IMR-90 (cell line): ENCODE results near the gene PDE8B. TPM values are rescaled to one million over a fixed set of nuclear protein-coding genes. Genes with fewer than 3 reads are reported as not detected.

Experiments used
- ATAC-seq: fragments of 200-7000 bp; cut with Tn5 transposase; 2 replicates; pipeline ENCODE4 v1.9.1; 2020; ENCODE audit warnings: low read depth, mild to moderate bottlenecking, moderate library complexity
- BruUV-seq: library from RNA; stranded (reverse); fragments of 400-500 nt; replicated peaks from 2 replicates; lab custom pipeline; 2021; lab: Mats Ljungman, UMichigan
- CTCF ChIA-PET: fragments of 300-600 bp; formaldehyde crosslinking; extraction: SDS; loops from one replicate; lab custom pipeline; 2021; ENCODE audit warnings: antibody characterized with exemption; lab: Yijun Ruan, JAX
- POLR2A ChIA-PET: fragments of 300-600 bp; sonication (Branson Sonifier 250); formaldehyde crosslinking; loops from one replicate; lab custom pipeline; 2022; ENCODE audit warnings: antibody characterized with exemption; ENCODE audit not compliant: unreplicated experiment; lab: Charles Lee
- DNase-seq: peaks from one replicate; pipeline ENCODE4 v3.0.0; 2013
- H2AFZ ChIP-seq: replicated peaks from 2 replicates; pipeline ENCODE3; 2013; ENCODE audit warnings: low read length, mild to moderate bottlenecking; ENCODE audit not compliant: poor library complexity
- H2AK5ac ChIP-seq: 2 replicates; pipeline ENCODE4 v1.6.1; 2013; ENCODE audit warnings: low read depth, low read length, inconsistent platforms
- H2AK9ac ChIP-seq: replicated peaks from 2 replicates; pipeline ENCODE3; 2013; ENCODE audit warnings: mild to moderate bottlenecking, low read depth, low read length, moderate library complexity; ENCODE audit not compliant: poor library complexity
- H2BK120ac ChIP-seq: 2 replicates; pipeline ENCODE4 v1.6.1; 2013; ENCODE audit warnings: low read depth, low read length, inconsistent platforms
- H2BK15ac ChIP-seq: 3 replicates; pipeline ENCODE4 v1.6.1; 2013; ENCODE audit warnings: low read depth, low read length, inconsistent platforms
- H2BK20ac ChIP-seq: 2 replicates; pipeline ENCODE4 v1.6.1; 2013; ENCODE audit warnings: low read depth, mild to moderate bottlenecking, inconsistent platforms, low read length, moderate library complexity
- H2BK5ac ChIP-seq: 2 replicates; pipeline ENCODE4 v1.6.1; 2013; ENCODE audit warnings: mild to moderate bottlenecking, low read depth, low read length, inconsistent platforms; ENCODE audit not compliant: poor library complexity, severe bottlenecking
- H3K14ac ChIP-seq: replicated peaks from 2 replicates; pipeline ENCODE4 v1.6.1; 2013; ENCODE audit warnings: low read depth, low read length, inconsistent platforms
- H3K18ac ChIP-seq: 2 replicates; pipeline ENCODE4 v1.6.1; 2013; ENCODE audit warnings: low read depth, low read length, control low read depth
- H3K23ac ChIP-seq: 2 replicates; pipeline ENCODE4 v1.6.1; 2013; ENCODE audit warnings: low read depth, low read length, inconsistent platforms
- H3K27ac ChIP-seq: 2 replicates; pipeline ENCODE4 v1.5.1; 2013; ENCODE audit warnings: mild to moderate bottlenecking, control low read depth, low read length; ENCODE audit not compliant: insufficient read depth
- H3K27me3 ChIP-seq: 2 replicates; pipeline ENCODE4 v1.6.1; 2013; ENCODE audit warnings: low read length; ENCODE audit not compliant: control insufficient read depth, insufficient read depth
- H3K36me3 ChIP-seq: 2 replicates; pipeline ENCODE4 v1.6.1; 2013; ENCODE audit warnings: low read length, mixed read lengths; ENCODE audit not compliant: control insufficient read depth, insufficient read depth
- H3K4ac ChIP-seq: 2 replicates; pipeline ENCODE4 v1.6.1; 2013; ENCODE audit warnings: low read depth, low read length, inconsistent platforms
- H3K4me1 ChIP-seq: 2 replicates; pipeline ENCODE4 v1.6.1; 2013; ENCODE audit warnings: low read length, mixed read lengths; ENCODE audit not compliant: control insufficient read depth, insufficient read depth
- H3K4me2 ChIP-seq: 2 replicates; pipeline ENCODE4 v1.6.1; 2013; ENCODE audit warnings: low read depth, mild to moderate bottlenecking, control low read depth, low read length, moderate library complexity
- H3K4me3 ChIP-seq: 2 replicates; pipeline ENCODE4 v1.5.1; 2013; ENCODE audit warnings: low read depth, mild to moderate bottlenecking, control low read depth, low read length, moderate library complexity; ENCODE audit not compliant: insufficient read depth
- H3K56ac ChIP-seq: 2 replicates; pipeline ENCODE4 v1.6.1; 2013; ENCODE audit warnings: low read length, inconsistent platforms; ENCODE audit not compliant: insufficient read depth; ENCODE audit errors: extremely low read depth
- H3K79me1 ChIP-seq, 2 experiments: 2 replicates each; pipeline ENCODE4 v1.6.1; 2013; ENCODE audit warnings: low read length in 2 of 2, inconsistent platforms in 1 of 2, low read depth in 1 of 2
- H3K9ac ChIP-seq: 2 replicates; pipeline ENCODE4 v1.6.1; 2013; ENCODE audit warnings: low read depth, low read length, control low read depth
- H3K9me1 ChIP-seq: 2 replicates; pipeline ENCODE4 v1.6.1; 2013; ENCODE audit warnings: low read length, inconsistent platforms; ENCODE audit not compliant: insufficient read depth
- H3K9me3 ChIP-seq: 2 replicates; pipeline ENCODE4 v1.6.1; 2013; ENCODE audit warnings: low read length; ENCODE audit not compliant: control insufficient read depth, insufficient read depth
- H4K20me1 ChIP-seq: 2 replicates; pipeline ENCODE4 v1.6.1; 2013; ENCODE audit warnings: low read length, inconsistent platforms; ENCODE audit not compliant: insufficient read depth
- H4K5ac ChIP-seq: 2 replicates; pipeline ENCODE4 v1.6.1; 2013; ENCODE audit warnings: mild to moderate bottlenecking, low read depth, low read length, control low read depth
- H4K8ac ChIP-seq, 2 experiments: 2 replicates each; pipeline ENCODE4 v1.6.1; 2013; ENCODE audit warnings: low read depth in 2 of 2, low read length in 2 of 2, control low read depth in 1 of 2, inconsistent platforms in 1 of 2
- H4K91ac ChIP-seq: 2 replicates; pipeline ENCODE4 v1.6.1; 2013; ENCODE audit warnings: low read depth, low read length, inconsistent platforms; ENCODE audit not compliant: insufficient read depth
- BHLHE40 ChIP-seq: fragments of 150-350 bp; IDR thresholded peaks from 2 replicates; pipeline ENCODE4 v1.6.1; 2016; ENCODE audit warnings: mild to moderate bottlenecking, low read depth, low read length
- CEBPB ChIP-seq: IDR thresholded peaks from 2 replicates; pipeline ENCODE4 v1.6.1; 2012; ENCODE audit warnings: low read depth, low read length, improper control_type of control experiment
- CHD1 ChIP-seq: IDR thresholded peaks from 2 replicates; pipeline ENCODE4 v1.6.1; 2012; ENCODE audit warnings: low read depth, low read length, improper control_type of control experiment
- CTCF ChIP-seq: conservative IDR thresholded peaks from 2 replicates; pipeline ENCODE4 v1.5.1; 2012; ENCODE audit warnings: mild to moderate bottlenecking, low read depth, low read length, improper control_type of control experiment
- ELK1 ChIP-seq: fragments of 150-350 bp; IDR thresholded peaks from 2 replicates; pipeline ENCODE4 v1.6.1; 2016; ENCODE audit warnings: low read depth, mild to moderate bottlenecking, low read length, moderate library complexity, borderline replicate concordance
- FOS ChIP-seq: fragments of 150-350 bp; IDR thresholded peaks from 2 replicates; pipeline ENCODE4 v1.6.1; 2016; ENCODE audit warnings: low read depth, low read length
- MAFK ChIP-seq: IDR thresholded peaks from 2 replicates; pipeline ENCODE4 v1.6.1; 2012; ENCODE audit warnings: low read depth, low read length, improper control_type of control experiment
- MAZ ChIP-seq: IDR thresholded peaks from 2 replicates; pipeline ENCODE4 v1.6.1; 2012; ENCODE audit warnings: low read depth, mild to moderate bottlenecking, low read length, improper control_type of control experiment, moderate library complexity, borderline replicate concordance
- MXI1 ChIP-seq: IDR thresholded peaks from 2 replicates; pipeline ENCODE4 v1.6.1; 2012; ENCODE audit warnings: low read depth, mild to moderate bottlenecking, low read length, moderate library complexity, borderline replicate concordance
- NFE2L2 ChIP-seq: fragments of 150-350 bp; IDR thresholded peaks from 2 replicates; pipeline ENCODE4 v1.6.1; 2016; ENCODE audit warnings: low read depth, mild to moderate bottlenecking, low read length
- POLR2A ChIP-seq: IDR thresholded peaks from 2 replicates; pipeline ENCODE4 v1.6.1; 2012; ENCODE audit warnings: mild to moderate bottlenecking, low read depth, low read length
- RCOR1 ChIP-seq: IDR thresholded peaks from 2 replicates; pipeline ENCODE4 v1.6.1; 2012; ENCODE audit warnings: mild to moderate bottlenecking, low read length, improper control_type of control experiment; ENCODE audit not compliant: insufficient replicate concordance
- RFX5 ChIP-seq: IDR thresholded peaks from 2 replicates; pipeline ENCODE4 v1.8.0; 2012; ENCODE audit warnings: low read depth, mild to moderate bottlenecking, low read length, moderate library complexity
- SMC3 ChIP-seq: fragments of 150-350 bp; IDR thresholded peaks from 2 replicates; pipeline ENCODE4 v1.6.1; 2016; ENCODE audit warnings: low read depth, mild to moderate bottlenecking, antibody characterized with exemption, low read length, moderate library complexity
- USF2 ChIP-seq: fragments of 150-350 bp; IDR thresholded peaks from 2 replicates; pipeline ENCODE4 v1.6.1; 2017; ENCODE audit warnings: mild to moderate bottlenecking, antibody characterized with exemption, low read length, low read depth
- WGBS, 2 experiments: methylation state at CpG; one replicate each; pipeline versions ENCODE4 v1.1.5 to v1.1.7; 2013; ENCODE audit warnings: missing lambda C conversion rate in 2 of 2; ENCODE audit not compliant: insufficient read length in 1 of 2; ENCODE audit errors: extremely low coverage in 2 of 2; 5-methylcytosine and 5-hydroxymethylcytosine counted together
- dilution Hi-C: fragments of 300-500 bp; cut with HindIII; formaldehyde crosslinking; loops from one replicate; pipeline ENCODE4 v1.14.3; 2018; ENCODE audit warnings: low sequenced_read_pairs; ENCODE audit not compliant: unreplicated experiment
- in situ Hi-C: fragments of 300-500 bp; cut with MboI; formaldehyde crosslinking; loops from 3 replicates; pipeline ENCODE4 v1.14.3; 2019; ENCODE audit warnings: low sequenced_read_pairs, inconsistent platforms, mixed read lengths
- intact Hi-C: fragments of 100-400 bp; cut with micrococcal nuclease; formaldehyde crosslinking; loops from 2 replicates; pipeline ENCODE4 v1.10.0; 2022
- polyA plus RNA-seq, 3 experiments: library from polyadenylated mRNA; depleted of rRNA; stranded (reverse); fragments of >200 nt; gene quantifications; 2 replicates each; pipeline ENCODE4 v1.2.3, GENCODE V29; 2012; ENCODE audit warnings: low replicate concordance in 1 of 3
- total RNA-seq: library from RNA; depleted of rRNA; stranded (reverse); fragments of >200 nt; gene quantifications from 2 replicates; pipeline ENCODE4 v1.2.3, GENCODE V29; 2012

Gene PDE8B
- total and polyA plus RNA-seq, 2 of the 4 experiments (the other 2 are of a cell fraction) = under 0.01 to 0.03 TPM

- H3K18ac ChIP-seq = no peak overlapping the region
- no peak overlapping the region for H2BK5ac ChIP-seq
- no peaks in the 10 kb centered on the region; the same call in 1 of the 2 replicates for H3K4me1 ChIP-seq
- CTCF ChIA-PET = no interaction called here
- no peak overlapping the region for H3K4me3 ChIP-seq
- H3K4me2 ChIP-seq = no peak overlapping the region
- no peak overlapping the region for H3K9ac ChIP-seq
- H4K20me1 ChIP-seq = no peaks in the 10 kb centered on the region
- in situ Hi-C loops (no loop called here), intact Hi-C loops (no loop called here), dilution Hi-C loops (no loop called here)
- ATAC-seq (no peak), DNase-seq (no peak)
- H3K36me3 ChIP-seq = no peaks in the 10 kb centered on the region
- no peak overlapping the region for H3K23ac ChIP-seq
- no TSS peak for BruUV-seq
- H3K9me3 ChIP-seq = no peaks in the 10 kb centered on the region
- H2BK15ac ChIP-seq = no peak overlapping the region
- TF ChIP-seq FOS (no peak), POLR2A (no peak), NFE2L2 (no peak), MXI1 (no peak), RCOR1 (no peak), SMC3 (no peak), CHD1 (no peak), CEBPB (no peak), CTCF (no peak), BHLHE40 (no peak), RFX5 (no peak), USF2 (no peak), MAZ (no peak), MAFK (no peak), ELK1 (no peak)
- H3K27ac ChIP-seq = no peak overlapping the region
- H4K5ac ChIP-seq = no peak overlapping the region; the same call in 1 of the 2 replicates
- H2BK120ac ChIP-seq = no peak overlapping the region
- no peak overlapping the region for H2BK20ac ChIP-seq
- peaks cover 4% of the 10 kb centered on the region for H3K27me3 ChIP-seq
- POLR2A ChIA-PET = no interaction called here
- H3K9me1 ChIP-seq = no peaks in the 10 kb centered on the region
- H3K4ac ChIP-seq = no peak overlapping the region
- H2AK9ac ChIP-seq = no peak overlapping the region
- no peak overlapping the region for H4K8ac ChIP-seq
- WGBS, 2 experiments = no CpG with 5 or more reads among the region's 2 CpGs
- no peak overlapping the region for H4K91ac ChIP-seq
- H2AFZ ChIP-seq = no peak overlapping the region
- H3K56ac ChIP-seq = no peak overlapping the region
- H2AK5ac ChIP-seq = no peak overlapping the region
- no peaks in the 10 kb centered on the region for H3K79me1 ChIP-seq
- no peak overlapping the region for H3K14ac ChIP-seq
Observed at GRCh38 chr5:77389746-77390145, 179.3 kb downstream of the PDE8B start.
